Activated CD8-positive, alpha-beta memory T cell treated with anti-CD3 and anti-CD28 coated beads for 24 hours (primary cell): Measurements from ENCODE around the gene DUOXA1.
"Not testable (repeated sequence)": the region's sequence is repeated elsewhere in the genome, so short reads cannot be mapped to it uniquely, and the experiment has no call there.

Source experiments
- DNase-seq: peaks from one replicate; pipeline ENCODE4 v3.0.0-alpha.2; 2020

The DUOXA1 gene

DNA sequence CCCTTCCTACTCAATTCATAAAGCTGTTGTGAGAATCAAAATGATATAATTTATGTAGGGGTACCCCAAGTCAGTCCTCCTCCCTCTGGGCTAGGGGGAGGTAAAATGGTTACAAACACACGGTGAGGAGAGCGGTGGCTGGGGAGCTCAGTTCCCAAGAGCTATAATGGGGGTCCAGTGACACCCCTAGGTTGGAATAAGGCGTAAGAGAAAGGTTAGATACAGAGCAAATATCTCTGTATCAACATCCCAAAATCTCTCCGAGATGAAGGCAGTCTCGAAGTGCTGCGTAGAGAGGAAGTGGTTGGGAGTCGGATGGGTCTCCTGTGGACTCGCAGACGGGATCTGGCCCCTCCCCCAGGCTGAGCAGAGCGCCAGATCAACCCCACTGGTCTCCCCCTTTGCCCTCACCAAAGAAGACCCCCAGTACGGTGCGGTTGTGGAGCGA lies 17.5 kb downstream of the DUOXA1 start:
- no peak for DNase-seq

DNA sequence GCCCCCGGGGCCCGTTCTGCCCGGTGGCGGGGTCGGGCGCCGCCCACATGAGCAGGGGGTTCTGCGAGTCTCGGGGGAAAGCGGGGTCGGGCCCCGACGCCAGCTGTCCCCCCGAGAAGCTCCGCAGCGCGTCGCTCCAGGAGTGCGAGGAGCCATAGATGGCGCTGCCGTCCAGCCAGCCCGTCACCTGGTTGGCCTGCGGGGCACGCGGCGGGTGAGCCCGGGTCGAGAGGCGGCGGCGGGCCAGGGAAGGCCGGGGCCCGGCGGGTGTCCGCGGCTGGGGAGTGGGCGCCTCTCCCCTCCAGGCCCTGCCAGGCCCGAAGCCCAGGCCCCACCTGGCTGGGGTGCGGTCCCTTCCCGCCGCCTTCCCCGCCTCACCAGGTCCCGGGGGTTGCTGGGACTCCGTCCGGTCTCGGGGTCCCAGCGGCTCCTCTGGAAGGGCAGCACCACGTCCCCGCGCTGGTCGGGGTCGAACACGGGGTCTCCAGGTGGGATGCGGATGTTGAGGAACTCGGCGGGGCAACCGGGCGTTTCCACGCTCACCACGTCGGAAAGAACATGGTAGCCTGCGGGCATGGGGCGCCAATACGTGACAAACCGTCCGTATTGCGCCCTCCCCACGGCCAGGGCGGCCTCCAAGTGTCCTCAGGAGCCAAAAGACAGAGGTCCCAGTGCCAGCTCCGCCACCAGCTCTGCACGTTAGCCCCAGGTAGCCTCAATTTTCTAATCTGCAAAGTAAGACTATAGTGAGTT lies 18.1 kb downstream of the DUOXA1 start:
- DNase-seq: no peak

DNA sequence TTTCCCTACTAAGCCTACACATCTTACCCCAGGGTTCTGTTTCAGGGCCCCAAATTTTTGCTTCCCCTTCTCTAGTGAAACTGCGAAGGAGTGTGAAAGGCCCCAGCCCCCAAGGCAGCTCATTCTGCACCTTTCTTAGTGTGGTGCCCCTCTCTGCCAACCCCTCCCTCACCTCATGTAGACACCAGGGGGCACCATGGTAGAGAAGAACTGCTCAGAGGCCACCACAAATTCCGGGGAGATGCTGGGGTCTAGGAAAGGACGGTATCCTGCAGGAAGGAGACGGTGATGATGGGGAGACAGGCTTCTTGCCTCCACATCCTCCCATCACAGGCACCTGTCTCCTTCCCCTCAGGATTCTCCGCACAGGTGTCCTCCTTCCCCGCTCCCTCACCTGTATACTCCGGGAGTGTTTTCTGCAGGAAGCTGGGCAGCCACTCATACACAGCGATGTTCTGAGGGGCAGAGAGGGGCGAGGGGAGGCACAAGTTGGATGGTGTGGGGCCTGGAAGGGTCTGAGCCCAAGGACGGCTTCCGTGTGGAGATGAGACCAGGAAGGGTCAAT lies 19.3 kb downstream of the DUOXA1 start:
- no peak for DNase-seq

DNA sequence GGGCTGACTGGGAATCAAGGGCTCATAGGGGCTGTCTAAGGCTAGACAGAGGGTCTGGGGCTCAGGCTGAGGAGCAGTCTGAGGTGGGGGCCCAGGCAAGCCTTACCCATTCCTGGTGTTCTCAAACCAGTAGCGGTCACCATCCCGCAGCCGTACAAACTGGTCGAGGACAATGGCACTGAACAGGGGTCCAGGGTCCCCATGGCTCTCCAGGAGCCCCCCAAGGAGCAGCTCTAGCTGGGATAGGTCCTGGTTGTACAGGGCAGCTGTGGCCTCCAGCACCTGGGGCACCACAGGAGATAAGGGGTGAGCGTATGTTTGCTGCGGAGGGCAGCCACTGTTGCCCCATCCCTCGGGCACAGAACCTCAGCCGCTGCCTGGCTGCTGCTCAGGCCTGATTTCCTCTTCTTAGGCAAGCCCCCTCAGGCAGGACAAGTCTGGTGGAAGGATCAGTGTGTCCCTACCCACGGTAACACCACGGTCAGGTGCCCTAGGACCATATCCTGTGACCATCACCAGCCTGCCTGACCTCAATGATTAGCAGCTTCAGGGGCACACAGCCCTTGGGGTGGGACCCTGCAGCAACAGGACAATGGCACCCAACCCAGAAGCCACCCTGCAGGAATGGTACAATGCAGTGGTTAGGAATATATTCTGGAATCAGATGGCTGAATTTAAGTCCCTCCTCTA lies 21.6 kb downstream of the DUOXA1 start:
- no peak for DNase-seq

DNA sequence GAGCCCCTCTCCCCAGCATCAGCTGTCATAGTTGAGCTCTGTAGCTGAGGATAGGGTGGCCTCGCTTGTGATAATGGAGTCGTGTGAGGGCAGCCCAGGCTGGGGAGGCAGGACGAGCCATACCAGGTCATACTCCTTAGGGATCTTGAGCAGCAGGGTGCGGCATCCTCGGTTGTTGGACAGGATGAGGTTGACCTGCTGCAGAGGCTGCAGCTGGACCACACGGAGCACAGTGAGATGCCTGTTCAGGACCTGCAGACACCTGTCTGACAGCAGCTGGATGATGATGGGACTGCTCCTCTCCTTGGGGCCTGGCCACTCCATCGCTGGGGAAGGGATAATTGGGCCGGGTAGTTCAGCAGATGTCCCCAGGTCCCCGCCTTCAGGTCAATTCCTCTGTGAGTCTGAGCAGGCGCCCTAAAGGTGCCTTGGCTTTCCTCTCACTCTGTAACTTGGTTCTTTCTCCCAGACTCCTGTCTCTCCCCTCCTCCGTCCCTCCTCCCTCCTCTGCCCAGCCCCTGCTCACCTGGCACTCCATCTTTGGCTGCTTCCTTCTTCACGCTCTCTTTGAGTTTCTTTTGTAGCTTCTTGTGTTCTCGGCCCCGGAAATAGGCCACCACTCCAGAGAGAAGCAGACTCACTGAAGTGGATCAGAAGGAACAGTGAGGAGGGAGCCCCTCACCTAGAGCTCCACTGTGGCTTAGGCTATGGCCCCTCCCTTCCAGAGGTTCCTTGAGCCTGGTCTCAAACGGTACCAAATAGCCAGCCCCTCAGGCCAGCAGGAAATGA lies 23.5 kb downstream of the DUOXA1 start:
- no peak for DNase-seq

DNA sequence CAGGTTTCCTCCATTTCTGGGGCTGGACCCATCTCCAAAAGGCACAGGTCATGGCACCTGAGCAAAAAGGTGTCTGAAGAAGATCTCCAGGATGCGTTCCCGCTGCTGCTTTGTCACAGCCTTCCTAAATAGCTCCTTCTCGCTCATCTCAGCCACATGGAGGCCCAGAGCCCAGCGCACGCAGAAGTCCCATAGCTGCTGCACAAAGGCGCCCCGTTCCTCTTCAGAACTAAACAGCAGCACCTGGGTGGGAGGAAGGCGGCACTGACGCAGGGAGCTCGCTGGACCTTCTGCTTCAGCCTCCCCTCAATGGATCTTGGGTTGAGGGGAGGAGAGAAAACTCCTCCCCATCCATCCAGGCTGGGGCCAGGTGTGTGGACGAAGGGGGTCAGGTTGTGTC lies 24.1 kb downstream of the DUOXA1 start:
- no peak for DNase-seq

DNA sequence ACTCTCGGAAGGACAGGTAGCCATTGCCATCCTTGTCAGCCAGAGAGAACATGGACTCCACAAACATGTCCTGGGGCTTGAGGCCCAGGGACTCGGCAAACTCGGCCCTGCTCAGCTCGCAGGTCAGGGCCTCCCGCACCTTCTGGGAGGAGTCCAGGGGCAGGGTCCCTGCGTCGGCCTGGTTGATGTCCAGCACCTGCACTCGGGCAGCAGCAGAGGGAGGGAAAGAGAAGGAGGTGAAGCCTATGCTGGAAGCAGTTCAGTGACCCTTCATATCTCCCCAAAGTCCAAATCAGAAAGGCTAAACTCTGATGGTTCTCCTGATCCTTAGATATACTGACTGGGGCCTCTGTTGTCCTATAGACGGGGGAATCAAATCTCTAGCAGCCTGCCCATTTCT lies 25.5 kb downstream of the DUOXA1 start:
- not testable (repeated sequence) for DNase-seq

DNA sequence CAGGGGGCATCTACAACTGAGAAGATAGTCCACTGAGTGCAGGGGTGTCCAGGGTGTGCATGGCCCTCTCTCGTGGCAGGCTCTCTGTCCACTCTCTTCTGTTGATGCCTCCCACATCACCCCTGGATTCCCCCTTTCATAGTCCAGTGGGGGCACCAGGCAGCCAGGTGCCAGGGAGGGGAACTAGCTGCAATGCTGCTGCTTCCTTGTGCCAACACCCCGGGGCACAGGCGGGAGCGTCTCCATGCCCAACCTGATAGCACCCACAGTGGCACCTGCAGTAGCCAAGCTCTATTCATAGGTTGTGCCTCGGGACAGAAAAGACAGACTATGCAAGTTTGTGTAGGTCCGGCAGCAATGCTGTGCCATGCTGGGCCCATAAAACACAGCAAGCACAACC lies 27.5 kb downstream of the DUOXA1 start:
- DNase-seq: no peak

DNA sequence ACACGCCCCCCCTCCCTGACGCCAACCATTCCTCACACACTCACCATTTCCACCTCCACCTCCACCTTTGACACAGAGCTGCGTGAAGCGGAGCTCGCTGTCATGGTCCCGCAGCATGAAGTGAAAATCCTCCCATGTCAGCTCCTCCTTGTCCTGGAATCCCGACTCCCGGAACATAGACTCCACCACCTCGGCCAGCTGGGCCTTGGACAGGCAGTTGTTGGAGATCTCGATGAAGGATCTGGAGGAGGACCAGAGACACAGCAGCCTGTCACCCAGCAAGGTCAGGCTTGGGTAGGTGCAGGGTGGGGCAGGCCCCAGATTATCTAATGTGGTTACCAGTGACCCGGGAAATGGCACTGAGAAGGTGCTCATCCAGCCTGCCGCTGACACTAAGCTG lies 27.9 kb downstream of the DUOXA1 start:
- DNase-seq: no peak

DNA sequence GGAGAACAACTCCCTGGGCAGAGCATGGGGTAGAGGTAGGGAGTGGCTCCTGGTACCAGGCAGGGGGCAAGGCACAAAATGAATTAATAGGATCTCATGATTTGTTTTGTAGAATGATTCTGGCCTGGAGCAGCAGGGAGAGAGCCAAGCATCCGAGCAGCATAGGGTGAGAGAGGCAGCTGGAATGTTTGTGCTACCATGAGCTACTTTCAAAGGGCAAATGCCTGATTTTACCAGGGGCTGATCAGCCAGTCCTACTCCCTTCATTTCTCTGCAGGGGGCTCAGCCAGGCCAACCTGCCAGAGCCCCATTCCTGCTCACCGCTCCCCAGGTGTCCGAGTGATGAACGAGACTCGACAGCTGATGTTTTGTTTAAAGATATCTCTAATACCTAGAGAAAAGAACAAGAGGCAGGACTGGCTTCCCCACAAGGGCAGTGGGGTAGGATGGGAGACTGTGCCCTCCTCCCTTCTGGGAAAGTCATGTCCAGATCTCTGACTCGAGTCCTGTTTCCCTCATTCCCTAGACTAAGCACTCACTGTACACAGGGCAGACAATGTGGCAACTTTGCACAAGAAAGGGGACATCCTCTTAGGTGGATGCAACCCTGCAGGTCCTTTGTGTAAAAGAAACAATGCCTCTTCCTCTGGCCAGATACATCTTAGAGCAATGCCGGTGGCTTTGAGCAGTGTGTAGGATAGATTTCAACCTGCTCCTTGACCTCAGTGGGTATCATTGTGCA lies 28.6 kb downstream of the DUOXA1 start:
- DNase-seq: no peak

DNA sequence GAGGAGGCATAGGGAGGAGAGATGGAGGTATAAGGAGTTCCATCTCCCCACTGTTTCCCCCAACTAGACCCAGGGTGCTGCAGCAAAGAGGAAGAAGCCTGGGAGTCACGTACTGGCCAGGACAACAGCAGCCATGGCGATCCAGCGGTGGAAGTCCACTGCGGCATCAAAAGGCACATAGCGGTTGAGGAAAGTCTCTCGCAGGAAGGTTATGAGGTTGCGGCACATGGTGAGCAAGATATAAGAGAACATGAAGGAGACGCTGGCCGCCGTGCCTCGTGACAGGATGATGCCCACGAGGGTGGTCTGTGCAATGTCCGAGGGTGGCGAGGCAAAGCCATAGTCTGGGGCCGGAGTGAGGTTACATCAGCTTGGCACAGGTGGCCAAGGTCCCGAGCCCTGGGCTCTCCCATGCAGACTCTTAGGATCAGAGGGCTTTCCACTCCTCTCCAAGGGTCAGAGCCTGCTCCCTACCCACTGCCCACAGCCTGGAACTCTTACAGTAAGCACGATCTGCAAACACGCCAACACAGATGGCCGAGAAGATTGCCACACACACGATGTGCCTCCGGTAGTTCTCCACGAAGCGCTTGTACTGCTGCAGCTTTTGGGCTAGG lies 30.0 kb downstream of the DUOXA1 start:
- no peak for DNase-seq

DNA sequence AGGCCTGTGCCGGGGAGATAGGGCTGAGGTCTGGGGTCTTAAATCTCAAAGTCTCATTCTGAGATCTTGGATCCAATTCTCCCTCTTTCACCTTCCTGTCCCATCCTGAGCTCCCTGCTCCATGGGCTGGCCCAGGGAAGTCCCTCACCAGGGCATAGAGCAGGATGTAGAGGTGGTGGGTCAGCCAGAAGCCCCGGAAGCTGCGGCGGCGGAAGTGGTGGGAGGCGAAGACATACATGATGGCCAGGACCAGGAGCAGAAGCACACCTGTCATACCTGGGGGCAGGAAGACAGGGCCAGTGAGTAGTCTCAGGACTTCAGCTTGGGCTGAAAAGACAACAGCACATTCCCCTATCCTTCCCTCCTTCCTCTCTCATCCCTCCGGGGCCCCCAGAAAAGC lies 32.2 kb downstream of the DUOXA1 start:
- DNase-seq: no peak

DNA sequence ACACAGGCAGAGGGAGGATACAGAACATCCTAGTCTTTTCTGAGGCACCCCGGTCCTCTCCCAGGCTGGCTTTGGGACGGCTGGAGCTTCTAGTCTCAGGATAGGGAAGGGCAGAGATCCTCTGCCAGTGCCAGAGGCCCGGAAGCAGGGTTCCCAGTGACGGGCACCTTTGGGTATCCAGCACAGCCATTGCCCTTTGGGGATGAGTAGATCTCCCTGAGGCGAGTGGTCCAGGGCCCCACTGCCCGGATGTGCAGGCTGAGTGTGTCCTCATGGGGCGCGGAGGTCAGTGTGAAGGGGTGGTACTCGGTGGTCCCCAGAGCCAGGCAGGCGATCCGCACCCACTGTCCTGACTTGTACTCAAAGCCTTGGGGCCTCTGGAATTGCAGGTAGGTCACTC lies 34.0 kb downstream of the DUOXA1 start:
- peak; percentile 32 for DNase-seq

DNA sequence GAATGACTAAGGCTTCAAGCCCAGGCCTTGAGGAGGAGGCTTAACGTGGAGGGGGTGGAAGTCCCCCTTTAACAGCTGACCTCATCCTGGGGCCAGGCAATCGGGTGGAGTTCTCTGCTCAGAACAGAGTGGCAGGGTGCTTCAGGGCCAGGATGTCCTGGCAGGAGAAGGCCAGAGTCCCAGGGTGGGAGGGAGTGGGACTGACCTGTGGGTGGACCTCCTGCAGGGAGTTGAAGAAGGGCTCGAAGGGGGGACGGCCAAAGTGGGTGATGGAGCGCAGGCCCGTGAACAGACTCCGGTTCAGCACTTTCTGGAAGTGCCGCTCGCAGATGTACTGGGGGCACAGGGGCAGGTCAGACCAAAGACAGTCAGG lies 35.3 kb downstream of the DUOXA1 start:
- peak; percentile 38 for DNase-seq

DNA sequence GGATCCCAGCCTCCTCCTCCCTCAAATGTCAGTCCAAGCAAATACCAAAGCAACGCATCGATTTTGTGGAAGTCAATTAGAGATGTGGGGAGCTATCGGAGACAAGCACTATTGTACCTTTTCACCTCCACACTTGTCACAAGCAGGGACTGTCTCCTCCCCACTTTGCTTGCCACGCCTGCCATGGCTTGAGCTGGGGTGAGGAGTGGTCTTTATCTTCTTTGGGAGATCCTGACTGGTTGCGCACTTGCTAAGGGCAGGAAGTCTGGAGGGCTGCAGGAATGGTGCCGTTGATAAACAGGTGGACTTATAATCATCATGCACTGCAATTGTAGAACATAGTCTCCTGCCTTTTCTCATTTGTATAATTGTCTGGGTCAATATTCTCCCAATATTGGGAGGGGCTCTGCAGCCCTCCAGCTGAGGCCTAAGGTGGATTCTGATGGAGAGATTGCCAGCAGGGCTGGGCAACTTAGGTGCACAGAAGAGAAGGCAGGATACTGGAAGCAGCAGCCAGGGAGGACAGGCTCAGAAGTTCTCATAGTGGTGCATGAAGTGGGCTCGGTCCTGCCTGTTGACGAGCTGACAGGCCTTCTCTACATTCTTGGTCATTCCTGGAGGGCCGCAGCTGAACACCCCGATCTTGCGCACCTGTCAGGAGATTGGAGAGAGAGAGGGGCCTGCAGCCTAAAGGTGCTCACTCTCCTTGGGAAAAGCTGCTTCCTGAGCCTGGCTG lies 35.9 kb downstream of the DUOXA1 start:
- DNase-seq: peak; percentile 38

DNA sequence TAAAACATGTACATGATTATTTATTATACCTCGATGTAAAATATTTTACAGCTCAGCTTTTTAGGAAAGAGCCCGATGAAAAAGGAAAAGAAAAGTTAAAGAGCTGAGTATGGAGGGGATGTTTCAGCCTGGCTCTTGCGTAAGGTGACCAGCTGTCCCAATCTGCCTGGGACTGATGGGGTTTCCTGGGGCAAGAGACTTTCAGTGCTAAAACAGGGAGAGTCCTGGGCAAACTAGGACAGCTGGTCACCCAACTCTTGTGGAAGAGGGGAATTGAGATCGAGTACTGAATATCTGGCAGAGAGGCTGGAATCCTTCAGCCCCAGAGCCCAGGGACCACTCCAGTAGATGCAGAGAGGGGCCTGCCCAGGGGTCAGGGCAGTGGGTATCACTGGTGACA lies 36.7 kb downstream of the DUOXA1 start:
- DNase-seq: no peak

DNA sequence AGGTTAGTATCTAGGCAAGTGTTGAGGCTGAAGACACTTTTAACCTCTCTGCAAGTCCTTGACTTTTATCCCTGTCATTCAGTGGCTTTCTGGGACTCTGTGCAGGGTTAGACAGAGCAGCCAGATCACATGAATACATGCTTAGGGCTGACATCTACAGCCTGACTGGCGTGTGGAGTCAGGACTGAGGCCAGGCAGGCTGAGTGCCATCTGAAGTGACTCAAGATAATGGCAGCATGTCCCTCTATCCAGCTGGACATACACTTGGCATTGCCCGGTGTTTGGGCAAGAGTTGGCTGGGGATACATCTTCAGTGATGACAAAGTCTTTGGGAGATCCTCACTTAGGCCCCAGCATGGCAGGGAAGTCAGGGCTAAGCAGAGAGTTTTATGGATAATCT lies 38.1 kb downstream of the DUOXA1 start:
- DNase-seq: peak; percentile 11

DNA sequence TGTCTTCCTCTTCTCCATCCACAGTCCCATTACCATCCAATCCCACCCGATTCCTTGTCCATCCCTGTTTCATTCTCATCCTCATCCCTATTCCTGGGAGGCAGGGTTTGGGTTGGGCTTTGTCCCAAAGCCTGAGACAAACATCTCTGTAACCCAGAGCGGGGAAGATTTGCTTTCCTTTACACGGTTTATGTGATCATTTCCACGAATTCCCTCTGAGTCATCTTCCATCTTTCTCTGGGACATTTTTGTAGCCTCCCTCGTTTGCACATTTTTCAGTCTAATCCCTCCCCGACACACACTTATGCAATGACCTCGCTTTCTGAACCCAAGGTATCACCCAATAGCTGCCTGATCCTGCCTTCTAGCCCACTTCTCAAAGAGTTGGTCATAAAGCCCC lies 38.5 kb downstream of the DUOXA1 start:
- DNase-seq: peak; percentile 1

DNA sequence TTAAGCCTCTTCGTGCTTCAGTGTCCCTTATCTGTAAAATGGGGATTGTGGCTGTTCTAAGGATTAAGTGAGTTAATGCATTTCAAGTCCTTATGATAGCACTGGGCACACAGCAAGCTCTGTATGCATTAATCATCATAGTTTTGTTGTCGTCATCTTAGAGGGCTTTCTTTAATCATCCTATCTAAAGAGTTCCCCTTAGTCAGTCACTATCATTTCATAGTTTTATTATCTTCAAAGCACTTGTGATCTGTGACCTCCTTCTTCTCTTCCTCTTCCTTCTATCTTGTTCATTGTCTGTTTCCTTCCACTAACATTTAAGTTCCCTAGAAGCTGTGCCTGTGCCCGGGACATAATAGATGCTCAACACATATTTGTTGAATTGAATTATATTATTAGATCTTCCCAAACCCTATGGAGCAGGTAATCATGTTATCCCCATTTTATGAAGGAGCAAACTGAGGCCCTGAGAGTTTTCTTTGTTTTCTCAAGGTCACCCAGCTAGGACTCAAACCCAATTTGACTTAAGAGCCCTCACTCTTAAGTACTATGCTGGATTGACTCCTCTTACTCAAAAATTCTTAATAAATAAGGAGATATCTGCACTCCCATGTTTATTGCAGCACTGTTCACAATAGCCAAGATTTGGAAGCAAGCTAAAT lies 39.8 kb downstream of the DUOXA1 start:
- DNase-seq: no peak

DNA sequence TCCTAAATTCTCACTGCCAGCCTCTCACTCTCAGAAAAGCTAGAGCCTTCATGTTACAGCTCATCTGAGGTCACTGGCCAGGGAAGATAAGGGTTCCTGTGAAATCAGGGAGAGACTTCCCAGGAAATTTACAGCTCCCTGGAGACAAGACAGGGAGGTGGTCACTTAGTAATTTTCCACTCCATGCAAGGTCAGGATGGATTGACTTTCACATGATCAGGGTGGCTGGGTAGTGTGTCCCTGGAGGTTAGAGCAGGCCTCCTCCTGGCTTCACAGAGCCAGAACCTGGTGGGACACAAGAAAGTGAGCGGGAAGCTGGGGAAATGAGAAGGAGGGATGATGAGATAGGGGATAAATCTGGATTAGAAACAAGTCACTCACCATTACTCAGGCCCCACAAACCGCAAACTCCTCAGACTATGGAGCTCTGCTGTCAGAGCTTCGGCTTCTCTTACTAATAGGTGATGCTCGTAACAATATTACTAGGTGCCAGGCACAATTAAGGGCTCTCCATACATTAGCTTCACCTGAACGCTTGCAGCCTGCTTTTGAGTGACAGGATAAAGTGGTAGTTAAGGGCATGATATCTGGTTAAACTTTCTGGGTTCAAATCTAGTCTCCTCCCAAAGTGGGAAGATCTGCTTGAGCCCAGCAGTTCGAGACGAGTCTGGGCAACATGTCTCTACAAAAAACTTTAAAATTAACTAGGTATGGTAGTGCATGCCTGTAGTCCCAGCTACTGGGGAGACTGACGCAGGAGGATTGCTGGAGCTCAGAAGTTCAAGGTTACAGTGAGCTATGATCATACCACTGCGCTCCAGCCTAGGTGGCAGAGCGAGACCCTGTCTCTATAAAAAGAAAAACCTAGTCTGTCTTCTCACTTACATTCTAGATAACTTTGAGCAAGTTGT lies 40.6 kb downstream of the DUOXA1 start:
- peak; percentile 38 for DNase-seq
